Endothelial cell of umbilical vein (primary cell): Measurements from ENCODE around the gene LGMN.

Source experiments
- CTCF ChIP-seq, 2 donors: IDR thresholded peaks; 1 replicate in 1 of 2; 2 replicates in 1 of 2; pipeline ENCODE4 v1.5.1; 2011; ENCODE audit warnings: low read length in 2 of 2, mild to moderate bottlenecking in 2 of 2, moderate library complexity in 2 of 2, control low read depth in 1 of 2, inconsistent platforms in 1 of 2, low read depth in 1 of 2; ENCODE audit not compliant: insufficient read depth in 1 of 2; ENCODE audit errors: extremely low read depth in 1 of 2
- EZH2 ChIP-seq: IDR thresholded peaks from 2 replicates; pipeline ENCODE4 v1.6.1; 2012; ENCODE audit warnings: borderline replicate concordance, low read depth, mild to moderate bottlenecking, moderate library complexity, low read length, inconsistent platforms; ENCODE audit not compliant: severe bottlenecking
- GATA2 ChIP-seq: IDR thresholded peaks from 2 replicates; pipeline ENCODE4 v1.7.0; 2011; ENCODE audit warnings: low read depth, mild to moderate bottlenecking, moderate library complexity, mixed read lengths, low read length; ENCODE audit not compliant: insufficient read length, insufficient read depth
- JUN ChIP-seq: IDR thresholded peaks from 2 replicates; pipeline ENCODE4 v1.6.1; 2011; ENCODE audit warnings: borderline replicate concordance, low read depth; ENCODE audit not compliant: insufficient read length, insufficient read depth
- MAX ChIP-seq: IDR thresholded peaks from 2 replicates; pipeline ENCODE4 v1.6.1; 2011; ENCODE audit not compliant: insufficient read depth, insufficient read length
- MYC ChIP-seq: IDR thresholded peaks from one replicate; pipeline ENCODE4 v1.6.1; 2011; ENCODE audit warnings: mild to moderate bottlenecking, low read depth, low read length
- POLR2A ChIP-seq: IDR thresholded peaks from 2 replicates; pipeline ENCODE4 v1.6.1; 2012; ENCODE audit warnings: low read depth, mild to moderate bottlenecking, control low read depth, low read length
- POLR2AphosphoS5 ChIP-seq: IDR thresholded peaks from 2 replicates; pipeline ENCODE4 v1.6.1; 2012; ENCODE audit warnings: low read depth, mild to moderate bottlenecking, control low read depth, low read length, moderate library complexity; ENCODE audit not compliant: insufficient read depth

- TF ChIP-seq EZH2 (no peak), CTCF (IDR thresholded peaks at IDR 0.05; ENCODE audit: extremely low read depth in 1 of 2, insufficient read depth in 1 of 2, low read depth in 1 of 2, low read length in 2 of 2) (no peak), POLR2A (no peak), GATA2 (no peak), POLR2AphosphoS5 (no peak), MAX (no peak), MYC (no peak), JUN (no peak)
Observed at GRCh38 chr14:92728759-92729364, 19.6 kb downstream of the LGMN start.
